T1000 (cell line): Measurements from ENCODE around the gene KCMF1.

Source experiments
- DNase-seq: peaks from one replicate; lab custom pipeline; 2025; ENCODE audit warnings: mixed read lengths; lab: John Stamatoyannopoulos, UW

Gene KCMF1

DNA sequence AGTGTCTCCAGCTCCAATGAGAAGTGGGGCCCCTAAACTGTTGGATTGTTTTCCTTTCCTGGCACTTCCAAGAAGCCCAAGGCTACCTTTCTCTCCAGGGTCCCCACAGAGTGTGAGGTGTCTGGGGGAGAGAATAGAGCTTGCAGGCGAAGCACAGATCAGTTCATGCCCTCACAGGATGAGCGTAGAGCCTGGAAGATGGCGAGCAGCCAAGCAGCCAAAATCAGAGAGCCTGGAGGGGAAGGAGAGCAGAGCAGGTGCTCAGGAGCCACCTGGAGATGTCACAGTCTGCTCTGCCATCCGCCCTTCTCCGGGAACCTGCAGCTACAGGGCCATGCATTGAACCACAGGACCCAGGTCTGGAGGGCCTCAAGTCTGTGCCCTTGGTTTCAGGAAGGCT, 107.6 kb downstream of the KCMF1 start:
- DNase-seq, result no peak

GRCh38 chr2:85083092-85083491, 112.1 kb downstream of the KCMF1 start:
- DNase-seq, result no peak

DNA sequence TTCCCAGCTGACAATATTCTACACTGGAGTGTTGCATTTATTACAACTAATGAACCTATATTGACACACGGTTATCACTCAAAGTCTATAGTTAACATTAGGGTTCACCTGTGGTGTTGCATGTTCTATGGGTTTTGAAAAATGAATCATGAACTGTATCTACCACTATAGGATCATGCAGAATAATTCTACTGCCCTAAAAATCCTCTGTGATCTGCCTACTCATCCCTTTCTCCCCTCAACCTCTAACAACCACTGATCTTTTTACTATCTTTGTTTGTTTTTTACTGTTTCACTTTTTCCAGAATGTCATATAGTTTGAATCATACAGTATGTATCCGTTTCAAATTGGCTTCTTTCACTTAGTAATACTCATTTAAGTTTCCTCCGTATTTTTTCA, 114.6 kb downstream of the KCMF1 start:
- no peak for DNase-seq

DNA sequence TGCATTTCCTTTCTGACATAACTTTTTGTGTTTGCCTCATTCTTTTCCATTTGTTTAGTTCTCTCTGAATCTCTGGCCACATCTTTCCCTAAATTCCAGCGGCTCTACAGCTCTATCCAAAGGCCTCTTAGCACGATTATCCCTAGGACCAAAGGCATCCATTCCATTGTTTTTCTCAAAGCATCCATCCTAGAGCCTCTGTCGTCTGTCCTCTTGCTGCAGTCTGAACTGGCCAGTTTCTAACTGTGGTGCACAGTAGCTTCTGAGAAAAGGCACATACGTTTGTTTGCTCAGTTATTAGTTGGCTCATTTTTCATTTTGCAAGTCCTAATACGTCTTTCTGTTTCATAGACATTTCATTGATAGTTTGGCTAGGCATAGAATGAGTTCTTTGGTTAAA, 116.6 kb downstream of the KCMF1 start:
- no peak for DNase-seq

GRCh38 chr2:85088921-85089320, 118.0 kb downstream of the KCMF1 start:
- DNase-seq, result no peak

DNA sequence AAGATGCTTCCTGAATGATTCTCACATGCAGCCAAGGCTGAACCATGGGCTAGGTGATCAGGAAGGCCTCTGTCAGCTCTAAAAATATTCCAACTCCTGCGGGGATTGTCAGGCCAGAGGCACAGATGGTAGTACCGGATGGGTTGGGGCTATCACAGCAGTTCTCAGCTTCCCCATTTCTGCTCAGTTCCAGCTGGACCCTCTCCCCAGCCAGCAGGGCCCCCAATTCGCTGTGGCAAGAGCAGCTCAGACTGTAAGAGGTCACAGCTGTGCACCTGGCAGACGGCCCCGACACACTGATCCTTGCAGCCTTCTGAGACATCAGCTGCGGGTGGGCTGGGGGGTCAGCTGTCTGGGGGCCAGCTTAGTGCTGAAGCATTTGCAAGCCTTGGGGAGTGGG, 118.6 kb downstream of the KCMF1 start:
- DNase-seq, result no peak

DNA sequence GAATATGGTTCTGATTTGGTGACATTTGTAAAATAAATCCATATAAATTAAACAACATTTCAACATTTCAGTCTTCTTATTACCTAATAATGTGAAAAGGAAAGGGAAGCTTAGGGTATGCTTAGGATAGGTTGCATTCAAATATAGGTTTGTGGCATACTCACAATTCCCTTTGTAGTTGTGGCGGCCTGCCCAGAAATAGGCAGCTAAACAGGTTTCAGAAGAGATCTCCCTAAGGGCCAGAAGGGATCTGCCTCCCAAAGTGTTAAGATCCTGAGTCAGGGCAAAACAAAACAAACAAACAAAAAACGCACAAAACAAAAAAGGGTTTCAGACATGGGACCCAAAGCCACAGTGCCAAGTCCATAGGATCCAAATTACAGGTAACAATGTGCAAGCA, 120.9 kb downstream of the KCMF1 start:
- no peak for DNase-seq

DNA sequence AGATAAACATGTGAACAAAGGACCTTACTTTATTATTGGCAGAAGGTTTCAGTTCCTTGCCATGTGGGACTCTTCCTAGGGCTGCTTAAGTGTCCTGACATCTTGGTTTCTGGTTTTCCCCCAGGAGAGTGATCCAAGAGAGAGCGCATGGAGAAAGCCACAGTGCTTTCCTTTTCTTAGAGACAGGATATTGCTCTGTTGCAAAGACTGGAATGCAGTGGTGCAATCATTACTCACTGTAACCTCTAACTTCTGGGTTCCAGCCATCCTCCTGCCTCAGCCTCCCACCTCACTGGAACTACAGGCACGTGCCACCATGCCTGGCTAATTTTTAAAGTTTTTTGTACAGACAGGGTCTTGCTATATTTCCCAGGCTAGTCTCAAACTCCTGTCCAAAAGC, 124.1 kb downstream of the KCMF1 start:
- DNase-seq, result no peak

GRCh38 chr2:85096616-85097015, 125.7 kb downstream of the KCMF1 start:
- no peak for DNase-seq

DNA sequence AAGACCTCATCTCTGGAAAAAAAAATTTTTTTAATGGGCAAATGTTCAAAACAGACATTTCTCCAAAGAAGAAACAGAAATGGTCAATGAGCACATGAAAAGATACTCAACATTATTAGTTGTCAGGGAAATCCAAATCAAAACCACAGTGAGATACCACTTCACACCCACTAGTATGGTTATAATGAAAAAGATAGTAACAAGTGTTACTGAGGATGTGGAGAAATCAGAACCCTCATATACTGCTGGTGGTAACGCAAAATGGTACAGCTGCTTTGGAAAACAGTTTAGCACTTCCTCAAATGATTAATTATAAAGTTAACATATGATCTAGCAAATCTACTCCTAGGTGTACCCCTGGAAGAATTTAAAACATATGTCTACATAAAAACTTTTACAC, 133.3 kb downstream of the KCMF1 start:
- no peak for DNase-seq

GRCh38 chr2:85106489-85107180, 135.7 kb downstream of the KCMF1 start:
- no peak for DNase-seq
